Muscle of leg (tissue), 11 donors: ENCODE results near the gene XPC. TPM values are rescaled to one million over a fixed set of nuclear protein-coding genes. Genes with fewer than 3 reads are reported as not detected.
"Not testable (repeated sequence)": the region's sequence is repeated elsewhere in the genome, so short reads cannot be mapped to it uniquely, and the experiment has no call there.

Experiments used
- DNase-seq: peaks from one replicate; pipeline ENCODE4 v3.0.0; 2013
- H3K27ac ChIP-seq: one replicate; pipeline ENCODE4 v1.5.1; 2013; ENCODE audit warnings: mild to moderate bottlenecking, low read length, control low read depth
- H3K27me3 ChIP-seq: one replicate; pipeline ENCODE4 v1.6.1; 2013; ENCODE audit warnings: low read length; ENCODE audit not compliant: control insufficient read depth, insufficient read depth
- H3K36me3 ChIP-seq: one replicate; pipeline ENCODE4 v1.6.1; 2013; ENCODE audit warnings: low read length; ENCODE audit not compliant: control insufficient read depth, insufficient read depth
- H3K4me1 ChIP-seq: one replicate; pipeline ENCODE4 v1.6.1; 2013; ENCODE audit warnings: low read length; ENCODE audit not compliant: control insufficient read depth, insufficient read depth
- H3K4me3 ChIP-seq: one replicate; pipeline ENCODE4 v1.5.1; 2013; ENCODE audit warnings: low read length, control low read depth
- H3K9me3 ChIP-seq: replicated peaks from 2 replicates; pipeline ENCODE4 v1.6.1; 2013; ENCODE audit warnings: low read depth, low read length; ENCODE audit not compliant: control insufficient read depth
- WGBS: methylation state at CpG from one replicate; pipeline ENCODE4 v1.1.5; 2013; ENCODE audit warnings: missing lambda C conversion rate; ENCODE audit not compliant: insufficient coverage; 5-methylcytosine and 5-hydroxymethylcytosine counted together
- polyA plus RNA-seq, 8 donors: library from polyadenylated mRNA; unstranded; fragments of 120-200 nt; gene quantifications; one replicate each; pipeline versions ENCODE4 v1.2.1 to v1.2.3, GENCODE V29; 2013; ENCODE audit warnings: inconsistent platforms in 1 of 8, low replicate concordance in 1 of 8; ENCODE audit not compliant: insufficient read length in 8 of 8, insufficient read depth in 1 of 8
- total RNA-seq: library from RNA; stranded (reverse); fragments of 120-200 nt; gene quantifications from one replicate; pipeline ENCODE4 v1.2.4, GENCODE V29; 2013

Gene XPC
- total and polyA plus RNA-seq, 9 donors: 15.7 to 21.3 (median 17.9) TPM

DNA sequence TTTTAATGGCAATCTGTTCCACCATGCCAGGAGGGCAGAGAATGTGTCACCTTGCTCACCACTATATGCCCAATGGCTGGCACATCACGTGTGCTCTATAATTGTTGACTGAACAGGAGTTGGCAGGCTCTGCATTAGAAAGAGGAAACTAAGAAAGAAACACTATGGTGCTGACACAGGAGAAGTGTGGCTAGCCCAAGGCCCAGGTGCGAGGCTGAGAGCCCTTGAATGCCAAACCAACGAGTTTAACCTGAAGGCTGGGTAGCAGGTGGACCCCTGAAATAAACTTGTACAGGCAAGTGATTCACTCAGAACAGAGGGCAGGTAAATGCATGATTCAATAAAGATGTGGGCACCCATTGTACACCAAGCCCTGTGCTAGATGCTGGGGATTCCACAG lies 56.1 kb downstream of the XPC start:
- WGBS: 95% methylated on average over 3 of the region's 3 CpGs
- H3K36me3 ChIP-seq: peaks cover 41% of the 10 kb centered on the region
- H3K9me3 ChIP-seq: no peaks in the 10 kb centered on the region
- H3K27ac ChIP-seq: no peak overlapping the region
- peaks cover 21% of the 10 kb centered on the region for H3K4me1 ChIP-seq
- no peak for DNase-seq
- no peaks in the 10 kb centered on the region for H3K27me3 ChIP-seq
- no peak overlapping the region for H3K4me3 ChIP-seq

DNA sequence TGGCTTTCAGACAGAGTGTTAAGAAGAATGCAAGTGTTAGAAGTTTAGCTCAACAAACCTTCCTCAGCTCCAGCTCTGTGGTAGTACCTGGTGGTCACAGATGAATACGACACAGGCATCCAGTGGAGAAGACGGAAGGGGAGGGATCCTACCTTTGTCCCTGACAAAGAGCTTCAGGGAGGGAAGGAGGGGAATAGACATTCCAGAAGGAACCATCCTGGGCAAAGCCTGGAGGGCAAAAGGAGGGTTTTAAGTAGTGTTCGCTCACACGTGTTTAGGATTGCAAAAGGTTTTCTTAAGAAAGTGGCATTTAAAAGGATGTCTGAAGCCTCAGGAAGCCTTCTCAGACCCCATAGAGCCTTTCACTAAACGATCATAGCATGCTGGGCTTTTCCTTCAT lies 56.5 kb downstream of the XPC start:
- Histone ChIP-seq H3K4me3 (no peak overlapping the region), H3K4me1 (peaks cover 20% of the 10 kb centered on the region), H3K27me3 (no peaks in the 10 kb centered on the region), H3K9me3 (no peaks in the 10 kb centered on the region), H3K36me3 (peaks cover 41% of the 10 kb centered on the region), H3K27ac (no peak overlapping the region)
- 100% methylated on average over 4 of the region's 5 CpGs for WGBS
- DNase-seq: no peak

DNA sequence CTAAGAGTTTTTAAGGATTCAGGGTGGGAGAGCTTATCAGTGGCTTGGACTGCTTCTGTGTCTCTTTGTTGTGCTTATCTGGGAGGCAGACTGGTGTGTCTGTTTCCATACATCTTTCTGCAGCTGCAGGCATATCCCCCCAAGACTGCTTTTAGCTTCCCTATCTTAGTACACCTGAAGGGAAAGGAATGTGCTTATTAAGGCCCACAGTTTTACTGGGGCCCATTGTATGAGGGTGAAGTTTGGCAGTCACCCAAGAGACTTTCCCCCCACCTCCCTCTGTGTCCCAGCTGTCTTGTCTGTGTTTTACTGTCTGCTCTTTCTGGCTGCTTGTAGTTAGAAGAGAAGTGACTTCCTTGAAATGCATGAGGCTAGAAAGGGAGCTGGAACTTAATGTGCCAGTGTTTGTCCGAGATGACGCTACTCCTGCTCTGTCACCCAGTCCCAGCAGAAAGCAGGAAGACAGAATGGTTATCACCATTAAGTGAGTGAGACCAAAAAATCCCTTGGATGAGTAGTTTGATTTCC lies 57.4 kb downstream of the XPC start:
- WGBS: 92% methylated on average over 2 of the region's 2 CpGs
- H3K9me3 ChIP-seq: not testable (repeated sequence)
- H3K4me1 ChIP-seq: peaks cover 11% of the 10 kb centered on the region

DNA sequence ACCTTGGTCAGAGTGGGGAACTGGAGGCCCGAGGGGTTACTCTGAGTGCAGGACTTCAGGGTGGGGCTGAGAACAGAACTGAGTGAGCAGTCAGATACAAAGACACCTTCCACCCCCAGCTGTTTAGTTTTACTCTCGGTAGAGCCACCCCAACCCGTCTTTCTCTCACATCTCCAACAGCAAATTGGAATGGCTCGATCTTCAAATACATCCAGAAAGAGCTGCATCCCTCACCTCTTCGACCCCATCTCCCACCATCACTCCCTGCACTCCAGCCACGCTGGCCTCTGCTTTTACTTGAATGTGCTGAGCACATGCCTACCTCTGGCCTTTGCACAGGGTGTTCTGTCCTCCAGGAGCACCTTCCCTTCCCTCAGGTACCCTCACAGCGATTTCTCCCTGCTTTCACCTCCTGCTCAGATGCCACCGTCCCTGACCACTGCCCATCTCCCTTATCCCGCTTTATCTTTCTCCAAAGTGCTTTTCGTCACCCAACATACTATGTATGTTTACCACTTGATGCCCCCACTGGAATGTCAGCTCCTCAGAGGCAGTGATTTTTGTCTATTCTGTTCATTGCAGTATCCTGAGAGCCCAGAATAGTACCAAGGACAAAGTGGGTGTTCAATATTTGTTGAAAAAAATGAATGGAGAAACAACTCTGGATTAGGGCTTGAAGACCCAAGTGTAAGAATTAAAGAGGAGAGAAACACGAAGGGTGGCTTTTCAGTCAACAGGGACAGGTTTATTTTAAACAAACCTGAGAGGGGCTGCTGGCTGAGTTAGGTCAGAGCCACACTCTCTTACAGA lies 58.1 kb downstream of the XPC start:
- no peak overlapping the region for H3K4me3 ChIP-seq
- no peaks in the 10 kb centered on the region for H3K27me3 ChIP-seq
- H3K36me3 ChIP-seq: peaks cover 50% of the 10 kb centered on the region
- no peak for DNase-seq
- H3K9me3 ChIP-seq: no peaks in the 10 kb centered on the region
- 92% methylated on average over 9 of the region's 11 CpGs for WGBS
- H3K4me1 ChIP-seq: peaks cover 7% of the 10 kb centered on the region
- H3K27ac ChIP-seq: no peak overlapping the region

More for the DNA sequence above, 57.4 kb downstream of the XPC start:
- H3K4me3 ChIP-seq, DNase-seq, H3K27me3 ChIP-seq, H3K27ac ChIP-seq: not testable (repeated sequence)
- peaks cover 43% of the 10 kb centered on the region for H3K36me3 ChIP-seq

DNA sequence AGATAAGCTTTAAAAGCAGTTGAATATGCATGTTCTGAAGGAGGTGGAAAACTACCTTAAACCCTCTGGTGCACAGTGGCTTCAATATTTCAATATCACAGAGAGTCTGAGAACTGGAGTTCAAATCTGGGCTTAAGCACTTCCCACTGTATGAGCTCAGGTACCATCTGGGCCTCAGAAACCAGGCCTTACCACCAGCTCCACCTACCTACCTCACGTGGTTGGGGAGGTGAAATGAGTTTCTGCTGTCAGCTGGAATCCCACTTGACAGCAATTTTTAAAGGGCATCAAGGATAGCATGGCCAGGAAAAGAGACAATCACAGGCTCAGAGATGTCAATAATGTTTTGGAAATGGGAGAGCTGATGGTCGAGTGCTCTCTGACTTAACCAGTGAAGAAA lies 58.8 kb downstream of the XPC start:
- no CpG with 5 or more reads among the region's 2 CpGs for WGBS
- H3K9me3 ChIP-seq: no peaks in the 10 kb centered on the region
- H3K36me3 ChIP-seq: peaks cover 55% of the 10 kb centered on the region
- no peak overlapping the region for H3K27ac ChIP-seq
- no peak overlapping the region for H3K4me3 ChIP-seq
- H3K27me3 ChIP-seq: no peaks in the 10 kb centered on the region
- no peak for DNase-seq
- H3K4me1 ChIP-seq: peaks cover 7% of the 10 kb centered on the region

DNA sequence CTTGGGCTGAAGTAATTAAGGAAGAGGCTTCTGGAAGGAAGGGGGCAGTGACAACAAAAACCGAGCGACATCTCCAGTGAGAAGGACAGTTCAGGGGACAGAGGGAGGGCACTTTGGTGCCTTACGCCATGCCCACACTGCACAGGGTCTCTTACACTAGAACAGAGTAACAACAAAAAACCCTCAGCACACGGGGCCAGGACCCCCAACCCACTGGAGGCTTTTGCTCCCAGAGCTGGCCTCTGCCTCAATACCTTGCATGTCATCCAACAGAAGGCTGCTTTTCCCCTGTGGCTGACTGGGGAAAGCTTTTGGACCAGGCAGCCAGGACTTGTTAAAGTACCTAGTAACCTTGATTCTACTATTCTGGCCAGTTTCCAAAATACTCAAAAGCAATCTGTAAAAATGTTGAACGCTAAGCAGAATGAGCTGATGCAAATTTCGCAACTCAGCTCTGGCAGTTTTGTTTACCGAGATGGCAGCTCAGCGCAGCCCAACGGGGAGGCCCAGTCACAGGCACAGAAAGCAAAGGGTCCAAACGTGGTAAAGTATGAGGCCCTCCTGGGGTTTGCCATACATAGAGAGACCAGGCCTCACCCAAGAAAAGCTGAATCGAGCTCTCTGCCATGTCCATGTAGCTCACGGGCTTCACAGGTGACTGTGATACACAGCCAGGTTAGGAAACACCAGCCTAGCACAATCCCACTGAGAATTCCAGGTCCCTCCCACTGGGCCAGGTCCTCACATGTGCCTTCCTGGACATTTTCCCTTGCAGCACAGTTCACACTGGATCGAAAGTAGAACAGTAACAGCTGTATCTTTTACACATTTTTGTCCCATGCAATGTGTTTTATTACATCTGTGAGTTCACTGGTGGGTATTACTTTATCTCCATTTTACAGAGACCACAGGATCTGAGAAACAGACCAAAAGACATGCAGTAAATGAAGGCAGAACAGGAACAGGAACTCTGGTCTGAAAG lies 59.7 kb downstream of the XPC start:
- peaks cover 4% of the 10 kb centered on the region for H3K4me1 ChIP-seq
- no peaks in the 10 kb centered on the region for H3K27me3 ChIP-seq
- DNase-seq: no peak
- no peaks in the 10 kb centered on the region for H3K9me3 ChIP-seq
- WGBS: 60% methylated on average over 9 of the region's 13 CpGs
- no peak overlapping the region for H3K4me3 ChIP-seq
- H3K36me3 ChIP-seq: peaks cover 59% of the 10 kb centered on the region
- no peak overlapping the region for H3K27ac ChIP-seq

DNA sequence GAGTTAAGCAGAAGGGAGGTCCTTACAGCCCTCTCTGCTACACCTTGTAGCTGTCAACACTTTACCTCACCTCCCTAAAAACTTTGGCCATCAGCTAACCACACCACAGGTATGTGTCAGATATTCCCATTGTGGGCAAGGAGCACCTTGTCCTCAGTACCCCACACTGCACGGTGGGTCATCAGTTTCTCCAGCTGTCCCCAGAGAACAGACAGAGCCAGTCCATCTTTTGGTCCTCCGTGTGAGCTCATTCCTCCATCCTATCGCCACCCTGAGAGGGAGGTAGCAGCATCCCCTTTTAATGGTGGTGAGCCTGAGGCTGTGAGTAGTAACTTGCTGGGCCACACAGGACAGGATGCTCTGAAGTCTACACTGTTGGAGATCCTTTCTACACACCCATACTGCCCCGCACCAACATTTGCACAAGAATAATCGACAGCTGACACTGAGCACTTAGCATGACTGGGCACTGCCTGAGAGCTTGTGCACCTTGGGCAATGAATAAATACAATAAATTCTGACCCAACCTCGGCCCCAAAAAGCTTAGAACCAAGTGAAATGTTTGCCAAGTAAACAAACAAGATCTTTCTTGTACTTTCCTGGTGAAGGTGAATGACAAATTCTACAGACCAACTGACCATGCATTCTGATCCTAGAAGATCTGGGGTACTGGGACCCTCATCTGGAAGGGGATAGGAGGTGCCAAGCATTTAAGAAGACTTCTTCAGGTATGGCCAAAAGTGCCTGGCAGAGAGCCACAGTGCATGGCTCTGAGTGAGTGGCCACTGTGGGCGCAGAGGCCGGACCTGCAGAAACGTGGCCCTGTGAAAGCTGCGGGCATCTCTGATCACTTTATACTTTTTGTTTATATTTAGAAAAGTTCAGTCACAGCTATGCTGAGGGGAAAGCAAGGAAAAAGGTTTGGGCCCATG lies 60.7 kb downstream of the XPC start:
- H3K4me3 ChIP-seq: no peak overlapping the region
- WGBS: 93% methylated on average over 2 of the region's 10 CpGs
- H3K4me1 ChIP-seq: no peaks in the 10 kb centered on the region
- H3K36me3 ChIP-seq: peaks cover 67% of the 10 kb centered on the region
- DNase-seq: no peak
- H3K27ac ChIP-seq: no peak overlapping the region
- no peaks in the 10 kb centered on the region for H3K9me3 ChIP-seq
- H3K27me3 ChIP-seq: no peaks in the 10 kb centered on the region

DNA sequence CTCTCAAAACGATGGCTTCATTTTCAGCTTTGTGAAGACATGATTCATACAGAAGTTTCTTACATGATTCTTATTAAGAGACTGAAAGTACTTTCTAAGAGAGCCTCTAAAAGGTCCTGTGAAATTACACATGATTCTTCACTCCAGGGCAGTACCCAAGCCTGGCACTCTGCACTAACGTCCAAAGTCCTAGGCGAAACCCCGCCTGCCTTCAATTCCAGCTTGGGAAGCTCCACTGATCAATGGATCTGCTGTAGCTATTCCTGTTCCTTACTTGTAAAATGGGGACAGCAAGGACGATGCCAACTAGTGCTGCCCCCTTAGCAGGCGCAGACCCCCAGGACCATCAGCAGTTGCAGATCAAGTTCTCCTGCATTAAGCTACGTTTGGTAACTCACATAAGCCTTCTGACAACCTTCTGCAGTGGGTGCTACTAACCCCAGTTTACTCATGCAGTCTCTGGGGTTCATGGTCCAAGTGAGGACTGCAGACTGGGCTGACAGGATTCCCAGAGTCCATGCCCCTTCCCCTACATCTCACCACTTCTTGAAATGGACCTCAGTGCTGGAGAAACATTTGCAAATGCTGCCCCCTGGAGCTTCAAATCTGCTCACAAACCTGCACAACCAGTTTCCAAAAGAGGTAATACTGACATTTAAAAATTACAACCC lies 64.3 kb downstream of the XPC start:
- Histone ChIP-seq H3K27ac (no peak overlapping the region), H3K4me3 (no peak overlapping the region), H3K9me3 (no peaks in the 10 kb centered on the region), H3K27me3 (no peaks in the 10 kb centered on the region), H3K4me1 (no peaks in the 10 kb centered on the region), H3K36me3 (peaks cover 57% of the 10 kb centered on the region)
- DNase-seq: no peak
- 95% methylated on average over 6 of the region's 7 CpGs for WGBS

DNA sequence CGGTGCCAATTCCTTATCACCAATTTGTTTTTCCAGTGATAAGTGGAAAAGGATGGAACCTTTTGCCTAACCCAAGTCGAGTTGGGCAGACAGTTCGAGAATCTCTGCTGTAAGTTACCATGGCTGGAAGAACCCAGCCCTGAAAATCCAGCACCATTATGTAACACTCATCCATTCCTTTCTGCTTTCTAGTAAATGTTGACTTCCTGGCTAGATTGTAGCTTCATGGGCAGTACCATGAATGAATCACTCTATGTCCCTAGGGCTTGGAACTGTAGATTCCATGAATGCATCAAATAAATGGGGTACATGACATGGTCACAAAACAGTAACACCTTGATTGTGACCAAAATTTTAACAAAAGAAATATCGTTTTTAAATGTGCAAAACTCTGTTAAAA lies 67.7 kb downstream of the XPC start:
- Histone ChIP-seq H3K4me3 (no peak overlapping the region), H3K9me3 (no peaks in the 10 kb centered on the region), H3K36me3 (peaks cover 37% of the 10 kb centered on the region), H3K4me1 (no peaks in the 10 kb centered on the region), H3K27ac (no peak overlapping the region), H3K27me3 (no peaks in the 10 kb centered on the region)
- 100% methylated on average over 1 of the region's 4 CpGs for WGBS
- DNase-seq: no peak
